ENCODE data around the gene INF2.
A peak's percentile ranks its signal among the peaks of the same experiment; 100 is the strongest.

The INF2 gene

DNA sequence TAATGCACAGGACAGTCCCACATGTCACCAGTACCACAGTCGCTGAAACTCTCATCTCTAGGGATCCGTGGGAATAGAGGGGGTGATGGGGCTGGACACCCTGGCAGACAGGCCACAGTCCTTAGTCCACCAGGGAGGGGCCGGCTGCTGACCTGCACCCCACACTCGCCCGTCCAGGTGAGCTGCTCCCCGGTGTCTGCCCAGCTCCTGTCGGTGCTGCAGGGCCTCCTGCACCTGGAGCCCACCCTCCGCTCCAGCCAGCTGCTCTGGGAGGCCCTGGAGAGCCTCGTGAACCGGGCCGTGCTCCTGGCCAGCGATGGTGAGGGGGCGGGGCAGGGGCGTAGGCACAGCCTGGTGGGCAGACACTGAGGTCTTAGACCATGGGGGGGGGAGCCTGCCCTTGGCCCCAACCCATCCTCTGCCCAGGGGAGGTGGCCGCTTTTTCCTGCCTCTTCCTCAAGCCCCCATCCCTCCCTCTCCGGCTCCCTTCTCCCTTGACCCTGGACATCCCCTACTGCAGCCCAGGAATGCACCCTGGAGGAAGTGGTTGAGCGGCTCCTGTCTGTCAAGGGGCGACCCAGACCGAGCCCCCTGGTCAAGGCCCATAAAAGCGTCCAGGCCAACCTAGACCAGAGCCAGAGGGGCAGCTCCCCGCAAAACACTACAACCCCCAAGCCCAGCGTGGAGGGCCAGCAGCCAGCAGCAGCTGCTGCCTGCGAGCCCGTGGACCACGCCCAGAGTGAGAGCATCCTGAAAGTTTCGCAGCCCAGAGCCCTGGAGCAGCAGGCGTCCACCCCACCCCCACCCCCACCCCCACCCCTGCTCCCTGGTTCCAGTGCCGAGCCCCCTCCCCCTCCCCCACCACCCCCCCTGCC lies 17.6 kb downstream of the INF2 start:
- TF ChIP-seq, protein P1, sequence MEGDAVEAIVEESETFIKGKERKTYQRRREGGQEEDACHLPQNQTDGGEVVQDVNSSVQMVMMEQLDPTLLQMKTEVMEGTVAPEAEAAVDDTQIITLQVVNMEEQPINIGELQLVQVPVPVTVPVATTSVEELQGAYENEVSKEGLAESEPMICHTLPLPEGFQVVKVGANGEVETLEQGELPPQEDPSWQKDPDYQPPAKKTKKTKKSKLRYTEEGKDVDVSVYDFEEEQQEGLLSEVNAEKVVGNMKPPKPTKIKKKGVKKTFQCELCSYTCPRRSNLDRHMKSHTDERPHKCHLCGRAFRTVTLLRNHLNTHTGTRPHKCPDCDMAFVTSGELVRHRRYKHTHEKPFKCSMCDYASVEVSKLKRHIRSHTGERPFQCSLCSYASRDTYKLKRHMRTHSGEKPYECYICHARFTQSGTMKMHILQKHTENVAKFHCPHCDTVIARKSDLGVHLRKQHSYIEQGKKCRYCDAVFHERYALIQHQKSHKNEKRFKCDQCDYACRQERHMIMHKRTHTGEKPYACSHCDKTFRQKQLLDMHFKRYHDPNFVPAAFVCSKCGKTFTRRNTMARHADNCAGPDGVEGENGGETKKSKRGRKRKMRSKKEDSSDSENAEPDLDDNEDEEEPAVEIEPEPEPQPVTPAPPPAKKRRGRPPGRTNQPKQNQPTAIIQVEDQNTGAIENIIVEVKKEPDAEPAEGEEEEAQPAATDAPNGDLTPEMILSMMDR (IDR thresholded peaks at IDR 0.05; ENCODE audit: unreplicated experiment in 3 of 3): no peak
- peaks cover 2% of the 10 kb centered on the region for H3K9me3 Mint-ChIP-seq
- H3K27me3 Mint-ChIP-seq (ENCODE audit: low read depth): no peaks in the 10 kb centered on the region
- peaks cover 7% of the 10 kb centered on the region for H3K4me1 Mint-ChIP-seq
- H3K27ac Mint-ChIP-seq: no peak overlapping the region
- H3K4me3 Mint-ChIP-seq: no peak overlapping the region
- peaks cover 12% of the 10 kb centered on the region for H3K36me3 Mint-ChIP-seq (ENCODE audit: low read depth)

DNA sequence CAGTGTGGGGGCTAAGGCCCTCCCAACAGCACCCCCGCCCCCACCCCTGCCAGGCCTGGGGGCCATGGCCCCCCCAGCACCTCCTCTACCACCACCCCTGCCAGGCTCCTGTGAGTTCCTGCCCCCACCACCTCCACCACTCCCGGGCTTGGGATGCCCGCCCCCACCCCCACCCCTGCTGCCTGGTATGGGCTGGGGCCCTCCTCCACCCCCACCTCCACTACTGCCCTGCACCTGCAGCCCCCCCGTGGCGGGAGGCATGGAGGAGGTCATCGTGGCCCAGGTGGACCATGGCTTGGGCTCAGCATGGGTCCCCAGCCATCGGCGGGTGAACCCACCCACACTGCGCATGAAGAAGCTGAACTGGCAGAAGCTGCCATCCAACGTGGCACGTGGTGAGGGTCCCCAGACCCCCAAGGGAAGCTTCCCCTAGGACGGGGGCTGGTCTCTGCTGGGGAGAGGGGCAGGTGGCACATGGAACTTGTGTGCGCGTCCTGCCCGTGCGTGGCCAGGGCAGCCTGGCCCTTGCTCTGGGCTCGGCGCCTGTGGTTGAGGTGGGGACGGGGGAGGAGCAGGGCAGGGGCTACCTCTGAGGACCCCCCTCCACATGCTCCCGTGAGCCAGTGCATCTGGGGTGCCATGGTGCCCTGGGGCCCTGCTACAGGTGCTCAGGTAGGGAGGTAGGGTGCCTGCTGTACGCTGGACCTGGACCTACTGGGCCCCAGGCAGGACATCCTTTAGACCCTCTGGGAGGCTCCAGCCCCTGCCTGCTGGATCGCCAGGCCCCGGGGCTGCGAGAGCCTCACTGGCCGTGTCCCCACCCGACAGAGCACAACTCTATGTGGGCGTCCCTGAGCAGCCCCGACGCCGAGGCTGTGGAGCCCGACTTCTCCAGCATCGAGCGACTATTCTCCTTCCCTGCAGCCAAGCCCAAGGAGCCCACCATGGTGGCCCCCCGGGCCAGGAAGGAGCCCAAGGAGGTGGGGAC lies 18.5 kb downstream of the INF2 start:
- TF ChIP-seq, protein P1 (IDR thresholded peaks at IDR 0.05; ENCODE audit: unreplicated experiment in 3 of 3): no peak
- peaks cover 7% of the 10 kb centered on the region for H3K4me1 Mint-ChIP-seq
- peaks cover 12% of the 10 kb centered on the region for H3K36me3 Mint-ChIP-seq (ENCODE audit: low read depth)
- H3K27ac Mint-ChIP-seq: peak overlapping the region in 1 of 3 experiments; percentile 45
- no peaks in the 10 kb centered on the region for H3K27me3 Mint-ChIP-seq (ENCODE audit: low read depth)
- peaks cover 2% of the 10 kb centered on the region for H3K9me3 Mint-ChIP-seq
- H3K4me3 Mint-ChIP-seq: no peak overlapping the region

DNA sequence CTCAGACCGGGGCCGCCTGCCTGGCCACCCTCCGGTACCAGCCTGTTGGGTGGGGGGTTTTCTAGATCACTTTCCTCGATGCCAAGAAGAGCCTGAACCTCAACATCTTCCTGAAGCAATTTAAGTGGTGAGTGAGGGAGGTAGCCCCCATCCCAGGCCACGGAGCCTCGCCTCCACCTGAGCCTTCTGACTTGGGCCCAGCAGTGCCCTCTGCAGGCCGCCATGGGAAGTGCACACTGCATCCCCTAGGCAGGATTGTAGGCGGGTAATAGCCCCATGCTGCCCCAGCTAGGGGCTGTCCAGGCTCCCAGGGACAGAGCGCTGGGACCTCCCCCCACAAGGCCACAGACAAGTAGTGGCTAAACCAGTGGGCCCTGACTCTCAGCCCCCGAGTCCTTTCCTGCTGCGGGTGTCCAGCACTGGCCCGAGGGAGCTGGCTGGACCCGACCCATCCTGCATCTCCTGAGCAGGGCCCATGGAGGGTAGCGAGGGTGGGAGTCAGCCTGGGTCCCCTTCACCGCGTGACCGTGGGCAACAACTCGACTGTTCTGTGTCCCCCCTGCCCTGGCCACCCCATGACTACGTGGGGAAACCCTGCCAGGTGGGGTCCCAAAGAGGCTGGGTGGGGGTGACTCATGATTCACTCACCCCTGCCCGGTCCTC lies 19.3 kb downstream of the INF2 start:
- peaks cover 2% of the 10 kb centered on the region for H3K9me3 Mint-ChIP-seq
- peaks cover 8% of the 10 kb centered on the region for H3K36me3 Mint-ChIP-seq (ENCODE audit: low read depth)
- peak overlapping the region in 1 of 3 experiments; percentile 19 for H3K4me3 Mint-ChIP-seq
- H3K27me3 Mint-ChIP-seq (ENCODE audit: low read depth): no peaks in the 10 kb centered on the region
- H3K27ac Mint-ChIP-seq: peak overlapping the region; percentile 37 to 80 (median 45)
- TF ChIP-seq, protein P1 (IDR thresholded peaks at IDR 0.05; ENCODE audit: unreplicated experiment in 3 of 3): peak; percentile 96 to 97 (median 96)
- H3K4me1 Mint-ChIP-seq: peaks cover 7% of the 10 kb centered on the region

DNA sequence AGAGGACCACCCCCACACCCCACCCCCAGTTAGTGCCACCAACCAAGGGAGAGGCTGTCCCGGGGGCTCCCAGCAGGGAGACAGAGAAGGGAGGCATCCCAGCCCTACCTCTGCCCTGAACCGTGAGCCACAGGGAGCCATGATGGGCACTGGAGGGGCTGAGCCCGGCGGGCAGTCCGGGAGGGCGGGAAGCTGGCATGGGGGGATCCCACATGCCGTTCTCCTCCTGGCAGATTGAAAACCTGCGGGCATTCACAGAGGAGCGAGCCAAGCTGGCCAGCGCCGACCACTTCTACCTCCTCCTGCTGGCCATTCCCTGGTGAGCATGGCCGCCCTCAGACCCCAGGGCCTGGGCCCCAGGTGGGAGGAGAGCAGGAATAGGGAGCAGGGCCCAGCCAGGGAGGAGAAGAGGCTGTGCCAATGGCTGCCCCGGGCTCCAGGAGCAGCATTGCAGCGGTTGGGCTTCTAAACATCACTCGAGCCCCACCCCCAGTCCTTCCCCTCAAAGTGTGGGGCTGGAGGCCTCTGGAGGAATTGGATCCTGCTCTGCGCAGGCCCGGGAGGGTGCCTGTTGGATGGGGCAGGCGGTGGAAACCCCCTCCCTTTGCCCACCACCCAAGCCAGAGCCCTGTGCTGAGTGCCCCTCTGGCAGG lies 20.1 kb downstream of the INF2 start:
- no peaks in the 10 kb centered on the region for H3K27me3 Mint-ChIP-seq (ENCODE audit: low read depth)
- peaks cover 7% of the 10 kb centered on the region for H3K4me1 Mint-ChIP-seq
- no peak overlapping the region for H3K4me3 Mint-ChIP-seq

More for the DNA sequence above, 20.1 kb downstream of the INF2 start:
- TF ChIP-seq, protein P1 (IDR thresholded peaks at IDR 0.05; ENCODE audit: unreplicated experiment in 3 of 3): no peak
- Mint-ChIP-seq H3K36me3 (ENCODE audit: low read depth) (peaks cover 1% of the 10 kb centered on the region), H3K27ac (no peak overlapping the region), H3K9me3 (no peaks in the 10 kb centered on the region)
